Skin of body (tissue), 2 donors: ENCODE measurements around the gene PNPT1. TPM values are rescaled to one million over a fixed set of nuclear protein-coding genes. Genes with fewer than 3 reads are reported as not detected.
A peak's percentile ranks its signal among the peaks of the same experiment; 100 is the strongest.

Experiments
- DNase-seq: peaks from one replicate; lab custom pipeline; 2025; lab: John Stamatoyannopoulos, UW
- total RNA-seq: library from RNA; depleted of rRNA; stranded (reverse); fragments of >200 nt; gene quantifications from one replicate; pipeline ENCODE4 v1.2.3, GENCODE V29; 2014

The PNPT1 gene
- total RNA-seq, 1 donor from 2014 or later: 15.2 TPM

DNA sequence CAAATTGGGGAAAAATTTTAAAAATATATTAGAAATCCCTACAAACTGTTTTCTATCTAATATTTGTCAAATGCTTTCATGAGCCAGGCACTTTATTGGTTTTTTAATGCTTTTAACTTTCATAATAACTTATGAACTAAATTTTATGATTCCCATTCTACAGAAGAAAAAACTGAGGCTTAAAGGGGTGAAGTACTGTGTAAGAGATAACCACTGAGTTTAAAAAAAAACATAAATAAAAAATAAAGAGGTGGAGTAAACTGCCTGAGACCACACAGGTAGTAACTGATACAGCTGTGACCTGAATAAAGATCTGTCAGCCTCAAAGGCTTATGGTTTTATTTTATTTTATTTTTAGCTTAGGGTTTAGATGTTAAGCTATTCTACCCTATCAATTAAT, 24.7 kb downstream of the PNPT1 start:
- no peak for DNase-seq

- no peak for DNase-seq
Measured at GRCh38 chr2:55653255-55653654, 40.4 kb downstream of the PNPT1 start.

DNA sequence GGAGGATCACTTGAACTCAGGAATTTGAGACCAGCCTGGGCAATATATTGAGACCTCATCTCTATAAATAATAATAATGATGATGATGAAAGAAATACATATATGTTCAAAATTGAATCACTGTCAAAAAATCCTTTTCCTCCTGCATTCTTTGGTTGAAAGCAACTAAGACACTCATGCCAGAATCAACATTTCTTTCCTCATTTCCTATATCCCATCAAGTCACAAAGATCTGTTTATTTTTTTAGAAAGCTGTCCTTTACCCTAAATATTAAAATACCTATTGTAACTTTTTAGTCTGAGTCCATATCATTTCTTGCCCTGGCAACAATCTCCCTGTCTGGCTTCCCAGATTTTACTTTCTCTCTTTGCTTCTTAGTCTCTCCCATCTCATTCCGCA, 44.4 kb downstream of the PNPT1 start:
- DNase-seq: no peak

GRCh38 chr2:55636831-55637230, 56.8 kb downstream of the PNPT1 start:
- DNase-seq: no peak

DNA sequence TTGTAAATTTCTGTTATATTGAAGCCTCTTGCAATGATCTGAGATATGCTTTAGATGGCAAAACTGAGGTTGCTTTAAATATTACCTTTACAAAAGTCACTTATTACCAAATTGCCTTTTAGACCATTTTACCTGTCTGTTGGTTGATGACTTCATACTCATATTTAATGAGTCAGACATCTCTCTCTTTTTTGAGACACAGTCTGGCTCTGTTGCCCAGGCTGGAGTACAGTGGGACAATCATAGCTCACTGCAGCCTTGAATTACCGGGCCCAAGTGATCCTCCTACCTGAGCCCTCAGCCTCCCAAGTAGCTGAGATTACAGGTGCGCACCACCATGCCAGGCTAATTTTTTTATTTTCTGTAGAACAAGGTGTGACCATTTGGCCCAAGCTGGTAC, 64.7 kb downstream of the PNPT1 start:
- DNase-seq: no peak

- no peak for DNase-seq
Measured at GRCh38 chr2:55627915-55628314, 65.7 kb downstream of the PNPT1 start.

DNA sequence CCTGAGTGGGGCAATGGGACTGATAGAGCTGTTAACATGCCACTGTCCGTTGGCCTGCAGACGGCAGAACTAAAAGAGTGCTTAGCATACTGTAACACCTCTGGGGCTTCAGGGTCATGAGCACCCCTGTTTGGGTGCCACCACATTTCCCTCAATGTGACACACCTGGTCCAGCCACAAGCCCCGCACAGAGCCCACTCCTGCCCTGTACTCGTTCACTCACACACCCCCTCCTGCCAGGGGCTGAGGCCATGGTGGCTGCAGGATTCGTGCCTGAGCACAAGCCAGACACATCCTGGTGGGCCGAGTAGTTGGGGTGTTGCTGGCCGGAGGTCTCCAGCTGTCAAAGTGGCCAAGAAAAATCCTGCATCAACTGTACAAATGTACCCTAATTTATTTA, 71.8 kb downstream of the PNPT1 start:
- DNase-seq: no peak

GRCh38 chr2:55620123-55620779, 73.4 kb downstream of the PNPT1 start:
- DNase-seq: no peak

GRCh38 chr2:55618275-55619055, 75.2 kb downstream of the PNPT1 start:
- peak; percentile 68 for DNase-seq

- DNase-seq: peak; percentile 68
Measured at GRCh38 chr2:55618025-55618274, 75.7 kb downstream of the PNPT1 start.

DNA sequence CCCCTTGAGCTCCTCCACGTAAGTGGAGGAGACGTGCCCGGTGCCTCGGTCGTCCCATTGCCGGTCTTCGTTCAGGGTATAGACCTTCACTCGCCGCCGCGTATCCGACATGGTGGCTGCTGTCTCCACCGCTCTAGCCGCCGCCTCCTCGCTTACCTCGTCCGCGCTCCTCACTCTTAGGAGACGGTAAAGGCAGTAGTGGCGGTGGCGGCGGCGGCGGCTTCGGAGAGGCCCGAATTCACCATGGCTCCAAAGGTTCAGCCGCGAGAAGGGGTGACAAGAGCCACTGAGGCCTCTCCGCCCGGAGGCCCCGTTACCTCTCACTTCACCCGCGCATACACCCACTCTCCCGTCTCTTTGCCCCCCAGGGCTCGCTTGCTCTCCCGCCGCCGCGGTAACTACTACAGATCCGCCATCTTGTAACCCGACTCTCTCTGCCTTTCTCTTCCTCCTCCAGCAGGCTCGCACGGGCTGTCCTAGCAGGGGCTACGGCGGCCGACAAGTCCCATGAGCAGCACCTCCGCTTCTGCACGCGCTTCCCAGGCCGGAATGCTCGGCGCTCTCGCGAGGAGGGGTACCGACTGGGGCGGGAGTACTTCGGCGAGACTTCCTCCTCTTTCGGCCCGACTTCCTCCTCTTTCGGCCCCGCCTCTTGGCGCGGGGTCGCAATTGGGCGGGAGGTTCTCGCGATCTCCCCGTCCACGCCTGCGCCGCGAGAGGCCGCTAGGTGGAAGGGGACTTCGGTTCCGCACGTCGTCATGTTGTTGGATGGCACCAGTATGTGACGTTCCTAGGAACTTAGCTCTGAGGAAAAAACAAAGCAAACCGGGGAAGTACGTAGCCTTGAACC, 76.2 kb downstream of the PNPT1 start, which contains the start of gene PPP4R3B:
TSS of gene PPP4R3B (minus strand) at position 448 of the 850 bp plus-strand sequence. CDS start at position 111, 337 bp downstream.
- peak; percentile 99 for DNase-seq

DNA sequence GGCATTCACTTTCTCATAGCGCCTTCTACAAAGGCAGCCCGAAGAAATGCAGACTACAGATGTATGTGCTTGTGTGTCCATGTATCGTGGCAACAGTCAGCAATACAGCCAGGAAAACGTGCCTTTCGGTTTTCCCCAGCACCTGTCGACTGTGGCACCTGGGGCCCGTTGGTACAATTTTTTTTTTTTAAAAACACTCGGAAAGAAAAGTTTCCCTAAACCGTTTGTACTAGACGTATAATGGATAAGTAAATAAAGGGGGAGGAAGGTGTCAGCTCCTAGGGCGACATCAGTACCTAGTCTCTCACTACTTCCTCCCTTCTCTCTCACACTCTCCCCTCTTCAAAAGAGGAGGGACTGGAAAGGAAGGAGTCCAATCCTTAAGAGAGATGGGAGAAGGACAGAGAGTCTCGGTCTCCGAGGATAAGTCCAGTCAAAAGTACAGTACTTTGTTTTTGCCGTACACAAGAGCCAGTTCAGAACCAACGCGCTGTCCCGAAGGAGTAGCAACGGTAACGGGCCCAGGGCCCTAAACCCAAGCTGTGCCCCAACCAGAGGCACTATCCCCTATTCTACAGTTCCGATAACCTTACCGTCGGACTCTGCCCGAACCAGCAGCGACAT, 77.0 kb downstream of the PNPT1 start:
- DNase-seq: peak; percentile 73

GRCh38 chr2:55611997-55612396, 81.6 kb downstream of the PNPT1 start:
- DNase-seq: no peak

DNA sequence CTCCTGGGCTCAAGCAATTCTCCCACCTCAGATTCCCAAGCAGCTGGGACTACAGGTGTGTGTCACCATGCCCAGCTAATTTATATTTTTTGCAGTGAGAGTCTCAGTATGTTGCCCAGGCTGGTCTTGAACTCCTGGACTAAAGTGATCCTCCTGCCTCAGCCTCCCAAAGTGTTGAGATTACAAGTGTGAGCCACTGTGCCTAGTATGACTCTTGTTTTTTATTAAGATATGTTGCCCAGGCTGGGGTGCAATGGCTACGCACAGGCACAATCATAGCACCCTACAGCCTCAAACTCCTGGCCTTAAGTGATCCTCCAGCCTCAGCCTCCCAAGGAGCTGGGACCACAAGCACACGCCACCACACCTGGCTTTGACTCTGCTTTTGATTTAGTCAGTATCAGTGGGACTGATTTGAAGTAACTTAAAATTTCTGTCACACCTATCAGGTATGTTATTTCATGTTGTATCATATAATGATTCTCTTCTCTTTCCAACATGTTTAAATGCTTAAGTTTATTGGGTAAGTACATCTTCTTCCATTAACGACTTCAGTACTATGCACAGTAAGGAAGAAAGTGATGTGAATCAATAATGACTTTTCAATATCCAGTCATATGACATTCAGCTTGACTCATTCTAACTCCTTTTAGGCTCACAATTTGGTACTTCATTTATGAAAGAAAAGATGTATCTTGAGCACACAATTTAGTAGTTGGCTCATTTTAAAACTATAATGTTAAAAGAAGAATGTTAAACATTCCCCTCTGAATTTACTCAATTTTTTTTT, 82.5 kb downstream of the PNPT1 start:
- DNase-seq: no peak

DNA sequence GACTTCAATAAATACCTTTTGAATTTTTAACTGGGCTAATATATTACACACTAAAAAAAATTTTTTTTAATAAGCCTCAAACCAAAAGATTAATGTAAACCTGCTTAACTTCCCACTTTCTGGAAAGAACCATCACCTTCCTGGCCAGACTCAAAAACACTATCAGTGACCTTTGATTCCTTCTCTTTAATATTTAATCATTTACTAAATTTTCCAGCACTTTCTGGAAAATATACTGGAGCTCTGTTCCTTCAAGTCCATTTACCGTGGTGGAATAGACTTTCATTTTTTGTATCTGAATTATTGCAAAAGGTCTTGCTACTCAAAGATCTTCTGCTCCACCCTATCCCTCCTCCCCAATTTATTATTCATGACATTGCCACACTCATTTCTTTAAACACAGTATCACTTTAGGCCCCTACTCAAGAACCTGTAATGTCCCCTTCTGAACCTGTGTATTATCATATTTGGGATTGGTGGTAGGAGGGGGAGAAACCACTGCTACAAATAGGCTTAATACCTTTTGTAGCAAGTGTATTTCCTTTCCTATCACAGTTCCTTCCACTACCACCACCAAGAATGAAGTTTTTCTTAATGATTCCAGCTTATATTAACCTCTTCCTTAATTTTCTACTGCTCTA, 83.6 kb downstream of the PNPT1 start:
- DNase-seq: no peak

DNA sequence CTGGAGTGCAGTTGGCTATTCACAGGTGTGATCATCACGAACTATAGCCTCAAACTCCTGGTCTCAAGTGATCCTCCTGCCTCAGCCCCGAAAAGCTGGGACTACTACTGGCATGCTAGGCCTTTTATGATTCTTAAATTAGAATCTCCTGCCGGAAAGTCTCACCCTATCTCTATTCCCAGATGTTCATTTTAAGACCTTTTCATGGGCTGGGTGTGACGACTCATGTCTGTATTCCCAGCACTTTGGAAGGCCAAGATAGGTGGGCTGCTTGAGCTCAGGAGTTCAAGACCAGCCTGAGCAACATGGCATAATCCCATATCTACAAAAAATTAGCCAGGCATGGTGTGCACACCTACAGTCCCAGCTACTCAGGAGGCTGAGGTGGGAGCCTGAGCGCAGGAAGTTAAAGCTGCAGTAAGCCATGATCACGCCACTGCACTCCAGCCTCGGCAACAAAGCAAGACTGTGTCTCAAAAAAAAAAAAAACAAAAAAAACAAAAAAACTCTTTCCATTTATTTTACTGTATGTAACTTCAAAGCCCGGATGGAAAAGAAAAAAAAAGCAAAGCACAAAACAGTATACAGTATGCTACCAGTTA, 84.3 kb downstream of the PNPT1 start:
- DNase-seq: no peak

DNA sequence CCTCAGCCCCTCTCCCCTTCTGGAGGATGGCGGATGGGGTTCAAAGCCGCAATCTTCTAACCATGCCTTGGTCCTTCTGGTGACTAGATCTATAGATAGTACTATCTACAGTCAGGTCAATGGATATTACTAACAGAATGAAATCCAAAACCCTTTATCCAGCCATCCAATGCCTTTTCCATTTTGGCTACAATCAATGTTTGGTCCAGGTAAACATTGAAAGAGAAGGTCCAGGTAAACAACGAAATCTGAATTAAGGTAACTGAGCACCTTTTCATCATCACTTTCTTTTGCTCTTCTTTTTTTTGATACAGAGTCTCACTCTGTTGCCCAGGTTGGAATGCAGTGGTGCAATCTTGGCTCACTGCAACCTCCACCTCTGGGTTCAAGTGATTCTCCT, 85.9 kb downstream of the PNPT1 start:
- no peak for DNase-seq

GRCh38 chr2:55604027-55604565, 89.5 kb downstream of the PNPT1 start:
- no peak for DNase-seq

- no peak for DNase-seq
Measured at GRCh38 chr2:55601849-55602248, 91.8 kb downstream of the PNPT1 start.
